ENCODE results near the gene GADD45GIP1.
A peak's percentile ranks its signal among the peaks of the same experiment; 100 is the strongest.

GADD45GIP1 gene

DNA sequence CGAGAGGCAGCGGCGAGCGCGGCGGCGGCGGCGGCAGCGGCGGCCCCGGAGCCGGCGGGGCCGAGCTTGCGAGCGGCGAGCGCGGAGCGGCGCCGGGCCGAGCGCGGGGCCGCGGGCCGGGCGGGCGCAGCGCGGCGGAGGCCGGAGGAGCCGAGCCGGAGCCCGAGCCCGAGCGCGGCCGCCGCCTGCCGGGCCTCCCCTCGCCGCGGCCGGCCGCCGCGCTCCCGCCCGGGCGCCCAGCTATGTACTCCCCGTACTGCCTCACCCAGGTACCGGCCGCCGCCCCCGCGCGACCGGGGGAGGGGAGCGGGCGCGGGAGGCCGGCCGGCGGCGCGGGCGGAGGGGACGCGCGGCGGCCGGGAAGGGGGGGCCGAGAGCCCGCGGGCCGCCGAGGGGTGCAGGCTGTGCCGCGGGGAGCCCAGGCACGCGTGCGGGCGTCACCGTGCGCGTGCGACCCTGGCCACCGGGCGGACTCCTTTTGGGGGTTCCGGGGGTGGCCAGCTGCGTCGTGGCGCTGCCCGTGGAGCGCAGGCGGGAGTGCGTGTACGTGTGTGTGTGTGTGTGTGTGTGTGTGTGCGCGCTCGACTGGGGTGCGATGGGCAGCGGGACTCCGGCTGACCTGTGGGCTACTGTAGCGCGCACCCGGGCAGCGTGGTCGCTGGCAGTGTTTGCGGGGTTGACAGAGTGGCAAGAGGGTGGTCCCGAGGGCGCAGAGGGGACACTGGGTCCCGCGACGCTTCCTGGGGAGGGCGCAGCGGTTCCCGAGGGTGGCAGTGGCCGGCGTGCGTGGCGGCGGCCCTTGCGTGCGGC, 38.8 kb upstream of the GADD45GIP1 start:
- DNase-seq (ENCODE audit: insufficient read length, low spot score) (peak; percentile 65), FAIRE-seq (no peak)
- TF ChIP-seq POLR2A (IDR thresholded peaks at IDR 0.05; ENCODE audit: low read depth, low read length): no peak

DNA sequence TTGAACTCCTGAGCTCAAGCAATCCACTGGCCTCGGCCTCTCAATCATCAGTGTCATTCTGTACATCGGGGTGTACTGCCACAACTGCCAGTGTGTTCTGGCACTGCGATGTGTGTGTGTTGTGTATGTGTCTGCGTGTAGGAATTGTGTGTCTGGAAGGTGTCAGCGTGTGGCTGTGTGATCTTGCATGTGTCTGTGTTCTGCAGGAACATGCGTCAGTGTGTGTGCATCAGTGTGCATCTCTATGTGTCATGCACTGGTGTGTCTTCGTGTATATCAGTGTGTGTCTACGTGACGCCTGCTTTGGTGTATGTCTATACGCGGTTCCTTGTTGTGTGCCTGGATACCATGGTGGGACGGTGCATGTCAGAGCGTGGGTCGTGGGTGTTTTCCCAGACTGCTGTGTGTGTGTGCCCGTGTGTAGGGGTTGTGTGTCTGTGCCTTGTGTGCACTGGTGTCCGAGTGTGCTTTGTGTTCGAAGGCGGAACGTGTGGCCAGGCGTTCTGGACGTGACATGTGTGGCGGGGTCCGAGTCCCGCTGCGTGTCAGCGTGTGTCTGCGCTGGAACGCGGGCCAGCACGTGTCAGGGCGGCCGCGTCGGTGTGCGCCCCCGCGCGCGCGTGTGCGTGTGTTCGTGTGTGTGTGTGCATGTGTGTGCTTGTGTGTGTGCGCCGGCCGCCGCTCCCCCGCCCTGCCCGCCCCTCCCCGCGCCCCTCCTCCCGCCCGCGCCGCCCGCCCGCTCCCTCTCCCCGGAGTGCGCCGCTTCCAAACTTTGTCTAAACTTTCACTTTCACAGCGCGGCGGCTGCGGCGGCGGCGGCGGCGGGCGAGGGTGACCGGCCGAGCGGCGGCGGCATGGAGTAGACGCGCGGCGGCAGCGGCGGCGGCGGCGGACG, 37.9 kb upstream of the GADD45GIP1 start, which contains the start of gene NFIX:
NFIX (plus strand) TSS at position 775 of the 895 bp plus-strand sequence. CDS start 363 bp downstream, outside the sequence.
- 0 out of 2 replicates have a peak, but pooled peaks have one; percentile 14 for TF ChIP-seq POLR2A (IDR thresholded peaks at IDR 0.05; ENCODE audit: low read depth, low read length)
- DNase-seq (ENCODE audit: insufficient read length, low spot score) (peak; percentile 71), FAIRE-seq (no peak)

DNA sequence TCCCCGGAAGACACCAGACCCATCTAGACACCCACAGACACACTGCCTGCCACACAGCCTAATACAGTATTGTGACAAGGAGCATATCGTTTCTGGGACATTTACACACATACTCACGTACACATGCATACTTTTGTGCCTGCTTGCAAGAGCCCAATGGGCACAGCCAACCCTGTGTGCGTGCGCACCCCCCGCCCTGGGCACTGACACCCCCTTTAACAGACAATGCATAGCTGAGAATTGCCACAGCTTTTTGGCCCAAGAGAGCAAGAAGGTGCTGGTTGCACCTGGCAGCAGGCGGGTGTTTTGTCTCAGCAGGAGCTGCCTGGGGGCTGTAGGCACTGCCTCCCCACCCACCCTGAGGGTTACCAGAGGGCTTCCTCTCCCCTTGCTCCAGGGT, 36.5 kb upstream of the GADD45GIP1 start:
- FAIRE-seq: no peak
- TF ChIP-seq POLR2A (IDR thresholded peaks at IDR 0.05; ENCODE audit: low read depth, low read length): no peak
- DNase-seq (ENCODE audit: insufficient read length, low spot score): no peak

DNA sequence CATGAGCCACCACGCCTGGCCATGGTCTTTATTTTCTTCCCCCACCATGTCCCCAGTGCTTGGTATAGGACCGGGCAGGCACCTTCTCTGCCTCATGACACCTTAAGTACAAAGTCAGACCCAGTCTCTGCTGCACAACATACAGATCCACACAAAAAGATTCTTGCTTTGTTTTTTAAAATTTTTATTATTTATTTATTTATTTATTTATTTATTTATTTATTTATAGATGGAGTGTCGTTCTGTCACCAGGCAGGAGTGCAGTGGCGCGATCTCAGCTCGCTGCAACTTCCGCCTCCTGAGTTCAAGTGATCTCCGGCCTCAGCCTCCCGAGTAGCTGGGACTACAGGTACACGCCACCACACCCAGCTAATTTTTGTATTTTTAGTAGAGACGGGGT, 35.7 kb upstream of the GADD45GIP1 start:
- TF ChIP-seq POLR2A (IDR thresholded peaks at IDR 0.05; ENCODE audit: low read depth, low read length): no peak
- FAIRE-seq (no peak), DNase-seq (ENCODE audit: insufficient read length, low spot score) (no peak)

DNA sequence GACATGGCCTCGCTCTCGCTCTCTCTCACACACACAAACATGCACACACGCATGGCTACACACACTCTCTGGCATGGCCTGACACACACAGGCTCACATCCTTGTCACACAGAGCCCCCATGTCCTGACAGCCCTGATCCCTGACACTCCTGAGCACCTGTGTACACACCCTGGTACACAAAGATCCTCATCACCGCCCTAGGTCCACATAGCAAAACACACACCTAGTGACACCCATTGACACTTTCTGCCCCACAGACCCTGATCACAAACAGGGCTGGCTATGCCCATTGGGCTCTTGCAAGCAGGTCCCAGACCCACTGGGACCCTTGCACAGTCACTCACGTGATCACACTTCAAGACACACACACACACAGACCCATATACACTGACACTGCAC, 34.3 kb upstream of the GADD45GIP1 start:
- no peak for FAIRE-seq
- no peak for DNase-seq (ENCODE audit: insufficient read length, low spot score)
- TF ChIP-seq POLR2A (IDR thresholded peaks at IDR 0.05; ENCODE audit: low read depth, low read length): no peak

DNA sequence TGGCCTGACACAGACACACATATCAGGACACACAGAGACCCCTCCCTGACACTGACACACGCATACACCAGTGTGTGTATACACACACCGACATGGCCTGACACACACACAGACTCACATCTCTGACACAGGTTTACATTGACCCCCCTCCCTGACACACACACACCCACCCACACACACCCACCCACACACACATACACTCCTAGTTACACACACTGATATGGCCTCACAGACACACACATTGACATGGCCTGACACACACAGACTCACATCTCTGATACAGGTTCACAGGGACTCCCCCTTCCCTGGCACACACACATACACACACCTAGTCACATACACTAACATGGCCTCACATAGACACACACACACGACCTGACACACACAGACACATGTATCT, 33.8 kb upstream of the GADD45GIP1 start:
- FAIRE-seq (no peak), DNase-seq (ENCODE audit: insufficient read length, low spot score) (no peak)
- TF ChIP-seq POLR2A (IDR thresholded peaks at IDR 0.05; ENCODE audit: low read depth, low read length): no peak

DNA sequence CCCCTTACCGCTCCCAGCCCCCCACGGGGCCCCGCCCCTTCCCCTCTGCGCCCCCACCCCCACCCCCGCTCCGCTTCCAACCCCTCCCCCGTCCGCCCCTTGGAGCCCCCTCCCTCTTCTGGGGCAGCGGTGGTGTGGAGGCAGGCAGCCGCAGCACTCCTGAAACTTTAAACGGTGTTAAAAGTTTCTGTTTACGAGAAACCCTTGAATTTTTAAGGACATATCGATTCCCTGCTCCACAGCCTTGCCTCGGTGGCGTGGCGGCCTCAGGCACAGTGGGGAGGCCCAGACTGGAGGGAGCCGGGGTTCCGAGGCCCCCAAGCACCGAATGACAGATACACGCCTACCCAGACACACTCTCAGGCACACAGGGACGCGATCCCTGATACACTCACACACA, 33.4 kb upstream of the GADD45GIP1 start:
- TF ChIP-seq POLR2A (IDR thresholded peaks at IDR 0.05; ENCODE audit: low read depth, low read length): no peak
- no peak for DNase-seq (ENCODE audit: insufficient read length, low spot score)
- FAIRE-seq: no peak

DNA sequence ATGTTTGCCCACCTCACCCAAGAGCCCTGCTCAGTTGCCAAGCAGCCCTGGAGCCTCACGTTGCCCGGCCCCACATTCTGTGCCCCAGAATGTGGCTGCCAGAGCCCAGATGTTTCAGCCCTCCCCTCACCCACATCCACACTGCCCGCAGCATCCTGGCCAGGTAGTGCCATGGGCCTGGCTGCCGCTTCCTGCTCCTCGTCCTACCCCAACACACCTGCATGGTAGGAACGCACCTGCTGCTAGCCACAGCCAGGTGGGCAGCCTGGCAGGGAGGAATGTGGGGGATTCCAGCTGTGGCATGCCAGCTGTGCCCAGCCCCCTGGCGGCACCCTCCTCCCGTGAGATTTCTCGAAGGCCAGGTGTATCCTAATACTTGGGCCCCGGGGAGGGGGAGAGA, 30.8 kb upstream of the GADD45GIP1 start:
- TF ChIP-seq POLR2A (IDR thresholded peaks at IDR 0.05; ENCODE audit: low read depth, low read length): no peak
- no peak for FAIRE-seq

DNA sequence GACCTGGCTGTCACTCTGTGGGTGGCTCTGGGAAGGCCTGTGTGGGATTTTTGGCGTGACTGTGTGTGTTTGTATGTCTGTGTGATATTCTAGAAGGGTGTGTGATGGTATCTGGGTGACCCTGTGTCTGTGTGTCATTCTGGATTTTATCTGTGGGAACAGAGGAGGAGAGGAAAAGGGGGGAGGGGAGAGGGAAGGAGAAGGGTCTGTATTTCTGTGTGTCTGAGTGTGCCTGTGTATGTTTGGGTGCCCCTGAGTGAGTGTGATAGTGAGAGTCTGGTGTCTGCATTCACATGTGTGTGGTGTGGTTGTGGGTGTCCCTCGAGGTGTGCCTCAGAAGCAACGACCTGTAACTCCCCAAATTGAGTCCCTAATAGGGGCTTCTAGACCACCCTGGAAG, 30.2 kb upstream of the GADD45GIP1 start:
- no peak for FAIRE-seq
- TF ChIP-seq POLR2A (IDR thresholded peaks at IDR 0.05; ENCODE audit: low read depth, low read length): no peak
- DNase-seq (ENCODE audit: insufficient read length, low spot score): no peak

More for the DNA sequence above, 30.8 kb upstream of the GADD45GIP1 start:
- no peak for DNase-seq (ENCODE audit: insufficient read length, low spot score)

DNA sequence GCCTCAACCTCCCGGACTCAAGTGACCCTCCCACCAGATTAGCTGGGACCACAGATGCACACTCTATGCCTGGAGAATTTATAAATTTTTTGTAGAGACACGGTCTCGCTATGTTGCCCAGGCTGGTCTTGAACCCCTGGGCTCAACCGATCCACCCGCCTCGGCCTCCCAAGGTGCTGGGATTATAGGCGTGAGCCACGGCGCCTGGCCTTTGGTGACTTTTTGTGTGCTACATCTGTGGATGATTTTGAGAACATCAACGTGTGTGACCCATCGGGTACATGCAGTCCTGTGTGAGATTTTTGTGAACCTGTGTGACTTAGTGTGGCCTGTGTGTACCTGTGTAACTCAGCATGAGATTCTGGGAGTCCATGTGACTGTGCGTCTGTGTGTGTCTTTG, 29.7 kb upstream of the GADD45GIP1 start:
- DNase-seq (ENCODE audit: insufficient read length, low spot score): no peak
- no peak for FAIRE-seq
- no peak for TF ChIP-seq POLR2A (IDR thresholded peaks at IDR 0.05; ENCODE audit: low read depth, low read length)

DNA sequence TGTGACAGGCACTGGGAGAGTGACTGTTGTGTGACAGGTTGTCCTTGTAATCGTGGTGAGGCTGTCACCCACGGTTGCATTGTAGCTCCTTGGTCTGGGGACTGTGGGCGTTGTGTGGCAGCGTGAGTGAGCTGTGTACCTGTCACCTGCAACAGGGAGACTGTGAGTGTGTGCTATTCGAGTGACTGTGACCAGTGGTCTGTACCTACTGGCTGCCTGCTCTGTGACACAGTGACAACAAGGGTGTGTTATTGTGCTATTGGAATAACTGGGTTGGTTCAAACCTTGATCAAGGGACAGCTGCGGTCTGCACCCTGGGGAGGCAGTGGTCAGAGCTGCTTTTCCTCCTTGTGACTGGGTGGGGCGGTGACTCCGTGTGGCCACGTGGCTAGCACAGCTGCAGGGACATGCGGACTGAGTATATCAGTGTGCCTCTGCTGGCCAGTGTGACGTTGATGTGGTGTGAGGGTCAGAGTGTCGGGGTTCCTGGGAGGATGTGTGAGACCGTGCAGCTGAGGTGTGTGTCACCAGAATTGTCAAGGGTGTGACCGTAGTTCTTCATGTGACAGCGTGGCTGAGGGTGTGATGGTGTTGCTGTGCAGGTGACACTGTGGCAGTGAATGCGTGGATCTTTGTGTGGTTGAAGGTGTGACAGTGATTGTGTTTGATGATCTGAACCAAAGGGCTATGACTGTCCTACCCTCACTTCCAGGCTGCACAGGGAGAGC, 28.2 kb upstream of the GADD45GIP1 start:
- no peak for DNase-seq (ENCODE audit: insufficient read length, low spot score)
- no peak for FAIRE-seq
- no peak for TF ChIP-seq POLR2A (IDR thresholded peaks at IDR 0.05; ENCODE audit: low read depth, low read length)

DNA sequence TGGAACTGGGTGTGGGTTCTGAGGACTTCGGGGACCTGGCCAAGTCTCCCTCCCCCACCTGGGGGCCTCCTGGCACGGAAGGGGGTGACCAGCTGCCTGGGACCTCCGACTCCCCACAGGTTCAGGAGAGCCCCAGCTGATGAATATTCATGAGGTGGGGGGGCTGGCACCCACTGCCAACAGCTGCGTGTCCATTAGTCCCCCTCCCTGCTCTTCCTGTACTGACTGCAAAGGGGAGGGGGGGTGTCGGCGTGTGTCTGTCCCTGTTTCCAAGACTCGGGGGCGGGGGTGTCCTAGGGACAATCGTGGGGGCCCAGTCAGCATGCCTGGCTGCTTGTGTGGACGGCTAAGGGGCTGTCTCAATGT, 27.6 kb upstream of the GADD45GIP1 start:
- FAIRE-seq: no peak
- no peak for DNase-seq (ENCODE audit: insufficient read length, low spot score)
- no peak for TF ChIP-seq POLR2A (IDR thresholded peaks at IDR 0.05; ENCODE audit: low read depth, low read length)

DNA sequence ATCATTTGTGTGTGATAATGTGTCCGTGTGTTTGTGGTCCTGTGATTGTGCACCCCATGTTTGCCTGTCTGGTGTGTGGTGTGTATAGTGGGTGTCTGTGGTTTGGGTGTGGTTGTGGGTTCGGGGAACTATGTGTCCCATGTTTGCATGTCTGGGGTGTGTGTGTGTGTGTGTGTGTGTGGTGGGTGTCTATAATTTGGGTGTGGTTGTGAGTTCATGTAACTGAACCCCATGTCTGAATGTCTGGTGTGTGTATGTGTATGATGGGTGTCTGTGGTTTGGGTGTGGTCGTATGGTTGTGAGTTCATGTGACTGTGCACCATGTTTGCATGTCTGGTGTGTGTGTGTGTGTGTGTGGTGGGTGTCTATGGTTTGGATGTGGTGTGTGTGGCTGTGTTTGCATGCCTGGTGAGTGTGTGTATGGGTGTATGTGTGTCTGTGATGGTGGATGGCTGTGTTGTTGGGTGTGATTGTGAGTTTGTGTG, 27.2 kb upstream of the GADD45GIP1 start:
- TF ChIP-seq POLR2A (IDR thresholded peaks at IDR 0.05; ENCODE audit: low read depth, low read length): no peak
- FAIRE-seq (no peak), DNase-seq (ENCODE audit: insufficient read length, low spot score) (no peak)

Data from H54 (cell line).